Activated CD4-positive, alpha-beta T cell treated with anti-CD3 and anti-CD28 coated beads, Interleukin-2, amount 50 U/mL, for 4 hours (primary cell): ENCODE data around the gene ZNF580.

ENCODE experiments used
- DNase-seq, 2 experiments: peaks; one replicate each; pipeline ENCODE4 v3.0.0-alpha.2; 2020

ZNF580 gene

DNA sequence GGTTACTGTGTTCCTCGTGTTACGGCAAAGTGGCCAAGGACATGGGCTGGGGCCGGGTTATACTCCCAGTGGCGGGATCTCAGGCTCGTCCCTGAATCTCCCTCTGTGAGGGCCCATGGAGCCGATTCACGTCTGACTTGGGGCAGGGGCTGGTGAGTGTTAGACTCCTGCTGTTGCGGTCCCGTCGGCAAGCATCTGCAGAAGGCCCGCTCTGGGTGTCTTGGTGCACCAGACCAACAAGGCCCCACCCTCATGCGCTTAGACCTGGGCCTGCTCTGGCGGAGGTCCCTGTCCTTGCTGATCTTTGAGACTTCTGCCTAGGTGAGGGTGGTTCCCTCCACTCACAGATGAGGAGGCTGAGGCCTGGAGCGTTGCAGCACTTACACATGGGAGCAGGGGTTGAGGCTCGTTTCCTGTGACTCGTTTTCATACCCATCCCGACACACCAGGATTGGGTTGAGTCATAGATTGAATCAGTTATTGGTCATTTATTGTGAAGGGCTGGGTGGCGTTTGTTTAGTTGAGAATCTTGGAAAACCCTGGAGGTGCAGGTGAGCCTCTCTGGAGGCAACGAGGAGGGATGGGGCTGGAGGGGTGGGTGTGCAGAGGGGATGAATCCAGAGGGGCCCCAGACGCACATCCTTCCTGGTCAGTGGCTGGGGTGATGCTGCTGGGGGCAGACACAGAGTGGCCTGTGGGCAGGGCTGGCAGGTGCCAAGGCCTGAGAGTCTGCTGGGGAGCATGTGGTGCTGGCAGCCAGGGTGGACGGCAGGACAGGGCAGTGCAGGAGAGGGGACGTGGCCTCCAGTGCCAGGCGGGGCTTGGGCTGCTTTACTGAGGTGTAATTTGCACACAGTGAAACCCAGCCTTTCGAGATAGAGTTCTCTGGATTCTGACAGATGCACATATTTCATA lies 38.8 kb downstream of the ZNF580 start:
- DNase-seq, result no peak

DNA sequence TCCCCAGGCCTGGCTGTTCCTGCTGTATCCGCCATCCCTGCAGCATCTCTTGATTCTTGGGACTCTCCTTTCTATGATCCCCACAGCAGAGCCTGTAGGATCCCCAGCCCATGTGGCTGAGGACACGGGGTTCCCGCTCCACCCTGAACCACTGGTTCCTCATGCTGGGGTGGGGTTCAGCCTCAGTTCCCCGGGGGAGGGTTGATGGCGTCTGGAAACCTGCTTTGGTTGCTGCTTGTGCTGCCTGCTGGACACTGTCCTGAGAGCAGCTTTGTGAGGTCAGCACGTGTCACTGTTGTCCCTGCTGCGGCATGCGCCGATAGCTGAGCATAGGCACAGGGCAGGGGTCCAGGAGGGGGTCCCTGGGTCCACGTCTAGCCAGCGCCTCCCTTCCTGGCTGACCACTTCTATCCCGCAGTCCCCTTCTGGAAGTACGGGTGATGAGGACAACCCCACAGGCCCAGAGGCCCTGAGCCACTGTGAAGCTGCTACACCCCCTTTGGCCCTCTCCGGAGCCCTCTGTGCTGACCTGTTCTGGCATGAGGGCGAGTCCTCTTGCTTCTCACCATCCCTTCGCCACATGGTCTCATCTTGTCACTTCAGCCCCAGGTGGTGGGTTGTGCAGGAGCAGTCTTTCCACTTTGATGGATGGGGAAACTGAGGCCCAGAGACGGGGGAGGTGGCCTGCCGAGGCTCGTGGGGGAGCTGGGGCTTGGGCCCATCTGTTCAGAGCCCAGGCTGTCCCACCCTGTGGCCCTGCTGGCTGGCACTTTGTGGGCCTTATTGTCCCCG lies 39.7 kb downstream of the ZNF580 start:
- DNase-seq, result no peak

DNA sequence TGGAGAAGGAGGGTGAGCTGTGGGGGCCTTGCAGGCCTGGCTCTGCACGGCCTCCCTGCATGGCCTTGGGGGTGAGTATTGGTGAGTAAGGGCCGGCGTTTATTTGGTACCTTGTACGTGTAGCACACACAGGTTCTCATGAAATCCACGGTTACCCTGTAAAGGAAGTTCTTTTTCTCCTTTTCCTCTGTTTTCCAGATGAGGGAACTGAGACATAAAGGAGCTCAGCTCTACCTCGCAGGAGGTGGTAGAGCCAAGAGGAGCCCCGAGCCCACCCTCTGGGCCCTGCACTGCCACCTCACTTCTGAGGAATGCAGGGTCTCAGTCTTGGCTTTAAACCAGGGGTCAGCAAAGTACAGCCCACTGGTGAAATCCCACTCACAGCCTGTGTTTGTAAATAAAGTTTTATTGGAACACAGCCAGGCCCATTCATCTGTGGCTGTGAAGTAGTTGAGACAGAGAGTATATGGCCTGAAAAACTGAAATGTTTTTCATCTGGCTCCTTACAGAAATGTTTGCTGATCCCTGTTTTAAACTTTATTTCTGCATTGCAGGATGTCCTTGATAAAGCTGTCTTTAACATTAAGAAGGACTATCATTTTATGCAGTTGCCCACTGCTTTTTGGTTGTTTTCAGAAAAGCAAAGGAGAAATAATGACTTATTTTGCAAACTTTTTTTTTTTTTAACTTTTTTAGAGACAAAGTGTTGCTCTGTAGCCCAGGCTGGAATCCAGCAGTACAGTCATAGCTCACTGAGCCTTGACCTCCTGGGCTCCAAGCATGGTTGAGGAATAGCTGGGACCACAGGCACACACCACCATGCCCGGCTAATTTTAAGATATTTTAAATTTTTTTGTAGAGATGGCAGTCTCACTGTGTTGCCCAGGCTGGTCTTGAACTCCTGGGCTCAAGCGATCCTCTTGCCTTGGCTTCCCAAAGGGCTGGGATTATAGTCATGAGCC lies 40.6 kb downstream of the ZNF580 start:
- no peak for DNase-seq

DNA sequence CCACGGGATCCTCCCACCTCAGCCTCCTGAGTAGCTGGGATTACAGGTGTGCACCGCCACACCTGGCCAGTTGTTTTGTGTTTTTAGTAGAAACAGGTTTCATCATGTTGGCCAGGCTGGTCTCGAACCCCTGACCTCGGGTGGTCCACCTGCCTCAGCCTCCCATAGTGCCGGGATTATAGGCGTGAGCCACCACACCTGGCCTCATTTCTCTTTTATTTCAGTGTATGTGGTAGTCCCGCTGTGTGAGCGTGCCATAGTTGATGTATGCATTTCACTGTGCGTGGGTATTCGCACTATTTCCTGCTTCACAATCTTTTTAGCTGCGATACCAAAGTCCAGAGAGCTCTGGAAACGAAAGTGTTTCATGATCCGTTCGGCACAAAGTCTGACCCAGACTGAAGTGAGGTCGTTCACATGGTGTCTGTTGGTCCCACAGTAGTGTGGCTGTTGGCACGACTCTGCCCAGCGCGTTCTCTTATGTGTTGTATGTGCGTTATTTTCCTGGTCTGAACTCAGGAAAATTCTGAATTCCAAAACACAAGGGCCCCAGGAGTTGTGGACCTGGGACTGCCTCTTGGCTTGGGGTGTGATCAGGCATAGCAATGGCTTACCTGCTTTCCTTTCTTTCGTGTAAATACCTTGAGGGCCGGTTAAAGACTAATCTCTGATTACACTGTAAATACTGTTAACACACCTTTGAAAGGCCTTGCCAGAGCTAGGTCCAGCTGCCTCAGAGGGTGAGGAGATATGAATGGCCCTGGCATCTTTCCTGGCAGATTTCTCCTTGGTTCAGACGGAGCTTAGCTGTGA lies 42.9 kb downstream of the ZNF580 start:
- DNase-seq, result no peak

DNA sequence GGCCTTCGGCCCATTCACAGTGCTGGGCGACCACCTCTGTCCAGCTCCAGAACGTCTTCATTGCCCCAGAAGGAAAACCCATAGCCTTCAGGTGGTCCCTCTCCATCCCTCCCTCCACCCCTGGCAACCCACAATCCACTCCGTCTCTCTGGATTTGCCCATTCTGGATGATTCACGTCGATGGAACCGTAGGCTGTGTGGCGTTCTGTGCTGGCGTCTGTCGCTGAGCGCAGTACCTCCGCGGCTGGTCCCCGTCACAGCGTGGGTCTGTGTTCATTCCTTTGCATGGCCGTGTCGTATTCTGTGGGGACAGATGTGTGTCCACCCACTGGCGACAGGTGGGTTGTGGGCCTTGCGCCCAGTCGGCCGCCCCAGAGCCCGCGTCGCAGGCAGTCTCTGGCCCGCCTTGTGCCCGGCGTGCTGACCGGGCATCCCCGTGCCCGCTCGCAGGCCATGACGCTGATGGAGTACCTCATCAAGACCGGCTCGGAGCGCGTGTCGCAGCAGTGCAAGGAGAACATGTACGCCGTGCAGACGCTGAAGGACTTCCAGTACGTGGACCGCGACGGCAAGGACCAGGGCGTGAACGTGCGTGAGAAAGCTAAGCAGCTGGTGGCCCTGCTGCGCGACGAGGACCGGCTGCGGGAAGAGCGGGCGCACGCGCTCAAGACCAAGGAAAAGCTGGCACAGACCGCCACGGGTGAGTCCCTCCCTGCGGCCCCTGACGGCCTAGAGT lies 44.3 kb downstream of the ZNF580 start:
- DNase-seq, result no peak

DNA sequence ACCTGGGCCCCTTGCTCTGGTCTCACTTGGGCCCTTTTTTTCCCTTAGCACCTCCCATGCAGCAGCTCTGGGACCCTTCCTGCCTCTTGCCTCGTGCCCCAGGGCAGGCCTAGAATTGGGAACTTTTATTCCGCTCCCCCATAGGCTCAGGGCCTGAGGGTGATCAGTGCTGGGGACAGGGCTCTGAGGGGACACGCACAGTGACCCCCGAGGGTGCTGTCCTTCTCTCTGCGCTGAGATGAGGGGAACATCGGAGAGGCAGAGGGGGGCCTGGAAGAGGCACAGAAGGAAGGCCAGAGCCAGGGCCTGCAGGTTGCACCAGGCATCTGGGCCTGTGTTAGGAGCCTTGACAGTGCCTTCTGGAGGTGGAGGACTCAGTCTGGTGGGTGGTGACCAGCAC lies 45.0 kb downstream of the ZNF580 start:
- DNase-seq, result no peak

DNA sequence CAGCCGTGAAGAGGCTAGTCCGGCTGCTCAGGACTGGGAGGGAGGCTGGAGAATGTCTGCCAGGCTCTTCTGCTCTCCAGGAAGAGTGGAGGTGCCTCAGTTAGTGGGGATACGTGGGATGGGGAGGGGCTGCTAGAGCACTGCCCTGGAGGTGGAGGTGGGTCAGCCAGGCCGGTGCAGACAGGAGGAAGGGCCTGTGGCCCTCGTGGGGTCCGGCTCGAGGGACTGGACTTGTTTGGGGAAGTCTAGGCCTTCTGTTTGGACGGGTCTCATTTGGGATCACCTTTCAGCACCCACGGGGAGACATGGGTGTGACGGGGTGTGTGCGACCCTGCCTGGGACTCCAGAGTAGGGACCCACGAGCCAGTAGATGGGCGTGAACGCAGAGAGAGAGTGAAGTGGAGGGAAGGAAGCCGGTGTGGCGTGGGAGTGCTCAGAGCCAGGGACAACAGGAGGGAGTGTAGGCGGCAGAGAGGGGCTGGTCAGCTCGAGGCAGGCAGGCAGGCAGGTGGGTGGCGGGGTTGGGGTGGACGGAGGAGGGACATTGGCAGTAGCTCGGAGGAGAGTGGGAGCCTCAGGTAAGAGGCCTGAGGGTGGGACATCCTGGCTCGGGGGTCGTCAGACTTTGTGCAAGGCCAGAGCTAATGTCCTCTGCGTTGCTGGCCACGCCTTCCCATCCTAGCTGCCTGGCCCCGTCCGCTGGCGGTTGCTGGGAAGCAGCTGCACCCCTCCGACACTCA lies 45.7 kb downstream of the ZNF580 start:
- no peak for DNase-seq

DNA sequence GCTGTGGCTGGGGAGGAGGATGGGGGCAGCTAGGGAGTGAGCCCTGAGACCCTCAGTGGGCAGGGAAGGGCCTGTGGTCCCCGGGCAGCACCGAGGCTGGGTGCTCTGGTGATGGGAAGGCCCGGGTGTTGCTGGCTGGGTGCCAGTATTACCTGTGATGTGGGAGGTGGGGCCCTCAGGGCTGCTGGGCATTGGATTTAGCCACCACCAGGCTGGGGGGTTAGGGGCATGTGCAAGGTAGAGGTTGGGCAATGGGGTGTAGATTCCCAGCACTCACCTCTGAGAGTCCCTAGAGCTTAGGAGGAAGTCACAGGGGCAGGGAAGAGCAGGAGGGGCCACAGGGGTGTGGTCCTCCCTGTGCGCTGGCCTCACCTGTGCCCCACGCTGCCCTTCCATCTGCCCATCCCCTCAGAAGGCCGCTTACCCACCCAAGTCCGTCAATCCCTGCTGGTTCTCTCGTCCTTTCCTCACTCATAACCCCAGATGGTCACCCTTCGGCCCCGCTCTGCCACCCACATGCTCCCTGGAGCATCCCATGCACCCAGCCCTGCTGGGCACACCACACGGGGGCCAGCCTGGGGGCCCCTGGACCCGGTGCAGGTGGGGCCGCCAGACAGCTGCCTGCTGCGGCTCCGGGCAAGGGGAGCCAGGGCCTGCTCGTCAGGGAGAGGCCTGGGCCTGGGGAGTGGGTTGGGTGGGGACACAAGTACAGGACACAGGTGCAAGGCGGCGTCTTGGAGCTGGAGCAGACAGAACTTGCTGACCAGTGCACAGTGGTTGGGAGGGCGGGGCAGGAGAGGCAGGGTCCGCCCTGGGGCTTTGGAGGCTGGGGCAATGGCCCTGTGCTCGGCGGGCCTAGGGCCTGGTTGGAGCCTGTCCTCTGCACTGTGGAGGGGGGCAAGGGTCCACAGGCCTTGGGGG lies 46.7 kb downstream of the ZNF580 start:
- no peak for DNase-seq

DNA sequence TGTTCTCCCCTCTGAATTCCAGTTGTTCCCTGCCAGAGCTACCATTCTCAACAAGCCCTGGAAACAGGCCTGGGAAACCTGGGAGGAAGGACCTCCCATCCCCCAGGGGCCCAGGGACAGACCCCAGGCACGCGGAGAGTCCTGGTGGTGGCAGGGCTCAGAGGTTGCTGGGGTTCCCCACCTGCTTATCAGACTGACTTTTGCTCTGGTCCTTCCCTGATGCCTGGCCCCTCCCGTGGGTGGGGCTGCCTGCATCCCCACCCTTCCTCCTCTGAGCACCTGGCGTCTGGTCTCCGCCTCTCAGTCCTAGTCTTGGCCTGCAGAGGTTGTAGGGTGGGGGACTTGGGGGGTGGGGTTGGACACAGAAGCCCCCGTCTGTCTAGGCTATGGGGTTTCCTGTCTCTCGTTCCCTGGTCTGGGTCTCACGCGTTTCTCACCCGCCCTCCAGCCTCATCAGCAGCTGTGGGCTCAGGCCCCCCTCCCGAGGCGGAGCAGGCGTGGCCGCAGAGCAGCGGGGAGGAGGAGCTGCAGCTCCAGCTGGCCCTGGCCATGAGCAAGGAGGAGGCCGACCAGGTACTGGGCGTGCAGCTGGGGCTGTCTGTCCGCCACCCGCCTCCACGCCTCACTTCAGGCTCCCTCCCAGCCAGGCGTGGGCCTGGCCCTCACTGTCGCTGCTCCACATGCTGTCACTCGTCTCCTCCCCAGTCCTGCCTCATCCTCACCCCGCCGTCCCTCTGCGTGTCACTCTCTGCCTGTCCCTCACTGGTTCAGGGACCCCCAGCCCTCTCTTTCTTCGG lies 47.8 kb downstream of the ZNF580 start:
- no peak for DNase-seq

DNA sequence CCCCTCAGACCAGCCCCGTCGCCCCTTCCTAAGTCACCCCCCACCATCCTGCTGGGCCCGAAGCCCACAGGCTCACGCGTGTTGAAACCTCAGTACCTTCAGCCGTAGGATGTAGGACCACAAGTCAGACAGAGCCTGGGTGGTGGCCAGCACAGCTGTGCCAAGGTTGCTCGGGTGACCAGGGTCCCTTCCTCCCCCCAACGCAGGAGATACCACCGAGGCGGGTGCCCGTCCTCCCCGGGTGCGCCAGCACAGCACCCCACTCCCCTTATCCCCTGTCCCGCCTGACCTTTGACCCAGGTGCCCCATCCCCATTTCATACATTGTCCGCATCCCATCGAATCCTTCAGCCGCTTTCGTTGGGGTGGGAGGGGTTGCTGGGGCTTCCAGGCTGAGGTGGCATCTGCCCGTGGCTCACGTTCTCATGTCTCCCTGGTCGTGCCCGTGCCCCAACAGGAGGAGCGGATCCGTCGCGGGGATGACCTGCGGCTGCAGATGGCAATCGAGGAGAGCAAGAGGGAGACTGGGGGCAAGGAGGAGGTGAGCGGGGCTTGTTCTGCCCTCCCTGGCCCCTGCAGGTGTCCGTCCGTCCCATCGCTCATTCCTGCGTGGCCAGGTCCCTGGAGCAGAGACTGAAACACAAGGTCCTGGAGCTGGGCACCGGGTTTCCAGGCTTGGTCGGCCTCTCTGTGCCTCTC lies 48.8 kb downstream of the ZNF580 start:
- DNase-seq, result no peak

DNA sequence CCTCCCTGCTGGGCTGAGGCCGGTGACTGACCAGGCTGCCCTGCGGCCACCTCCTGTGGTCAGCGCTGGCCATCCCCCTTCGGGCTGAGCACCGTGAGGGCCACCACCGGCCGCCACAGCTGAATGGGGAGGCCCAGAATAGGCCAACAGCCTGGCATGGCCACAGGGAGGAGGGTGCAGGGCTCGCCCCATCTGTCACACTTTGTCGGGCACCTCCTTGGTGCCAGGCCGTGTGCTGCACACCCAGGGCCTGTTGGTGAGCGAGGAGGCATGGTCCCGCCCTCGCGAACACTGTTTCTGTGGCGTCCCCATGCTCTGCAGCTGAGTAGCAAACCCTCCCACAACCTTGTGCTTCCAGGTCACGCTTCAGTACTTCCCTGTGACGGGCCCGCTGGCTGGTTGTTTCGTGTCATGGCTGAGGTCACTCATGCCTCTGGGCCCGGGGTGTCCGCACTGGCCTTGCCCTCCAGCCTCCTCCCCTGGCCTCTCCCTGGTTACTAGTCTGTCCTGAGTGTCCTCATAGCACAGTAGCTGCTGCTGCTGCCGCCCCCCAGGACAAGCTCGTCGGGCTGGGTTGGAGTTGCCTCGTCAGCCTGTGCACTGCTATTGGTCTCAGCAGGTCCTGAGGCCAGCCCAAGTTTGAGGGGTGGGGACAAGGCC lies 49.4 kb downstream of the ZNF580 start:
- no peak for DNase-seq

DNA sequence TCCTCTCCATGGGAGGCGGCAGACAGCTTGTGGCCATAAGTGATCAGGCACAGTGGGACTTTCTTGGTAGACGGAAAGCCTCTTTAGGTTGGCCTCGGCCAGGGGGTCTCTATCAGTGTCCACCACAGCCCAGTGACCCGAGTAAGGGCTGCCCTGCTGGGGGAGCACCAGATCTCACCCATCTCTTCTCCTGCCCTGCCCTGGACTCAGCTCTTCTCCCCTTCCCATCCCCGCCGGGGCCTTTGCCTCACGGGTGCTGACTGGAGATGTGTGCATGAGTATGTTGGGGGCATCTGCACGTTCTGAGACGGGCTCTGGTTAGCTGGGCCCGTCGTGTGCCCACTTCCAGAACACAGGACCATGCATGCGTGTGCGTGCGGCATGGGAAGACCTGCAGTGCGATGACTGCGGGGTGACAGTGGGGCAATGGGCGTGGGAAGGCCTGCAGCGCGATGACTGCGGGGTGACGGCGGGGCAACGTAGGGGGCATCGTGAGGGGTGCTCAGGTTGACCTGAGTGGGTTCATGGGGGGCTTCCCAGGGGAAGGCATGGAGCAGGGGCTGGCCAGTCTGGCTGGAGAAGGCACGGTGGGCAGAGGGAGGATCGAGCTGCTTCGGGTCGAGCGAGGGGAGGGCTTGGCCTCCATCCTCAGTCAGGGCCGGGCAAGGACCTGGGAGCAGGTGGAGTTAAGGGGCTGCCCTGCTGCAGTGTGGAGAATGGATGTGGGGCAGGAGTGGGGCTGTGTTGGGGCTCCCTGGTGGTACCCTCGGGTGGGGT lies 50.2 kb downstream of the ZNF580 start:
- no peak for DNase-seq

DNA sequence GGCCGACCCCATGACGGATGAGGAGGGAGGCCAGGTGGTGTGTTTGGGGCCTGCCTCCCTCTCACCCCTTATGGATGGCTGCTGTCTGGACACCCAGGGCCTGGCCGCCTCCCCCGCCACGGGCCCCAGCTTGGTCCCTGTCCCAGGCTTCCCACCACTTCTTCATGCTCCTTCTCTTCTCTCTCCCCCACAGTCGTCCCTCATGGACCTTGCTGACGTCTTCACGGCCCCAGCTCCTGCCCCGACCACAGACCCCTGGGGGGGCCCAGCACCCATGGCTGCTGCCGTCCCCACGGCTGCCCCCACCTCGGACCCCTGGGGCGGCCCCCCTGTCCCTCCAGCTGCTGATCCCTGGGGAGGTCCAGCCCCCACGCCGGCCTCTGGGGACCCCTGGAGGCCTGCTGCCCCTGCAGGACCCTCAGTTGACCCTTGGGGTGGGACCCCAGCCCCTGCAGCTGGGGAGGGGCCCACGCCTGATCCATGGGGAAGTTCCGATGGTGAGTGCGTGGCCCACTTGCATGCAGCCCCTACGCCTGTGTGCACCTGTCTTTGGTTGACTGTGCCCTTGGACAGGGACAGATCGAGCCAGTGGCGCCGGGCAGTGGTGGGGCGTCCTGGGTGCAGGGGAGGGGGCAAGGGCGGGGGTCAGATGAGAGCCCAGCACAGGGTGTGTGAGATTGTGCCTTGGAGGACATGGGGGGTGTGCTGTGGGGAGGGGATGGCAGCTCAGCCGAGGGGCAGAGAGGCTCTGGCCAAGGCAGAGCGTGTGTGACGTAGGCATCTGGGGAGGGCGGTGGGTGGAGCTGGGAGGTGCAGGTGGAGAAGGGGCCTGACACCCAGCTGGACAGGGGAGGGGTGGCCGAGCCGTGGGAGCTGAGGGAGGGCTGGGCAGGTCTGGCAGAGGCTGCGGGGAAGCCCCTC lies 51.0 kb downstream of the ZNF580 start:
- DNase-seq, result no peak

DNA sequence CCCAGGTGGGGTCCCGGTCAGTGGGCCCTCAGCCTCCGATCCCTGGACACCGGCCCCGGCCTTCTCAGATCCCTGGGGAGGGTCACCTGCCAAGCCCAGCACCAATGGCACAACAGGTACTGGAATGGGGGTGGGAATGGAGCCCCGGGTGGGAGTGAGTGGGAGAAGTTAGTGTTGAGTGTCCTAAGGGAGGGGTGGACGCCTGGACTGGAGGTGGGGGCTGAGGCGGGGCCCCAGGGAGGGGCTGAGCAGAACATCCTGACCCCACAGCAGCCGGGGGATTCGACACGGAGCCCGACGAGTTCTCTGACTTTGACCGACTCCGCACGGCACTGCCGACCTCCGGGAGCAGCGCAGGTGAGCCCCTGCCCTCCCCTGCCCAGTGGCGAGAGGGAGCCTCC lies 51.9 kb downstream of the ZNF580 start:
- no peak for DNase-seq
